Liver (tissue), 3 donors: ENCODE results near the gene IFIT5.

Experiments used
- ATF3 ChIP-seq: IDR thresholded peaks from 2 replicates; pipeline ENCODE4 v1.6.1; 2016; ENCODE audit warnings: antibody characterized with exemption
- FOXA1 ChIP-seq: IDR thresholded peaks from 2 replicates; pipeline ENCODE4 v1.6.1; 2016; ENCODE audit warnings: antibody characterized with exemption
- GABPA ChIP-seq, 2 donors: IDR thresholded peaks in 1 of 2; conservative IDR thresholded peaks in 1 of 2; 2 replicates each; pipeline ENCODE4 v1.6.1; 2016; ENCODE audit warnings: antibody characterized with exemption in 2 of 2, mild to moderate bottlenecking in 1 of 2, moderate library complexity in 1 of 2
- JUND ChIP-seq, 2 donors: IDR thresholded peaks; 2 replicates each; pipeline ENCODE4 v1.6.1; 2016; ENCODE audit warnings: antibody characterized with exemption in 2 of 2
- NR2F2 ChIP-seq: IDR thresholded peaks from 2 replicates; pipeline ENCODE4 v1.6.1; 2016; ENCODE audit warnings: antibody characterized with exemption
- RAD21 ChIP-seq, 2 donors: IDR thresholded peaks; 2 replicates each; pipeline ENCODE4 v1.6.1; 2016; ENCODE audit warnings: antibody characterized with exemption in 2 of 2, mild to moderate bottlenecking in 2 of 2
- REST ChIP-seq: IDR thresholded peaks from 2 replicates; pipeline ENCODE4 v1.6.1; 2016; ENCODE audit warnings: antibody characterized with exemption, mild to moderate bottlenecking
- SP1 ChIP-seq: IDR thresholded peaks from 2 replicates; pipeline ENCODE4 v1.6.1; 2018; ENCODE audit warnings: antibody characterized with exemption, mild to moderate bottlenecking
- TAF1 ChIP-seq: conservative IDR thresholded peaks from 2 replicates; pipeline ENCODE4 v1.6.1; 2016; ENCODE audit warnings: antibody characterized with exemption, mild to moderate bottlenecking
- YY1 ChIP-seq: IDR thresholded peaks from 2 replicates; pipeline ENCODE4 v1.6.1; 2016; ENCODE audit warnings: antibody characterized with exemption, mild to moderate bottlenecking
- ZBTB33 ChIP-seq: IDR thresholded peaks from 2 replicates; pipeline ENCODE4 v1.6.1; 2016; ENCODE audit warnings: antibody characterized with exemption
- TF ChIP-seq, protein P1 (sequence below): fragments of 150-350 bp; IDR thresholded peaks from 2 replicates; pipeline ENCODE4 v1.5.1; 2017; ENCODE audit warnings: improper control_type of control experiment, low read depth, low read length; ENCODE audit not compliant: missing input control
- TF ChIP-seq, protein P2 (sequence below): IDR thresholded peaks from 2 replicates; pipeline ENCODE4 v1.6.1; 2016; ENCODE audit warnings: antibody characterized with exemption
- donor health status: healthy.
- donor health status: healthy.

GRCh38 chr10:89371987-89372386 lies 42.4 kb upstream of the IFIT5 start:
- TF ChIP-seq, protein P1, sequence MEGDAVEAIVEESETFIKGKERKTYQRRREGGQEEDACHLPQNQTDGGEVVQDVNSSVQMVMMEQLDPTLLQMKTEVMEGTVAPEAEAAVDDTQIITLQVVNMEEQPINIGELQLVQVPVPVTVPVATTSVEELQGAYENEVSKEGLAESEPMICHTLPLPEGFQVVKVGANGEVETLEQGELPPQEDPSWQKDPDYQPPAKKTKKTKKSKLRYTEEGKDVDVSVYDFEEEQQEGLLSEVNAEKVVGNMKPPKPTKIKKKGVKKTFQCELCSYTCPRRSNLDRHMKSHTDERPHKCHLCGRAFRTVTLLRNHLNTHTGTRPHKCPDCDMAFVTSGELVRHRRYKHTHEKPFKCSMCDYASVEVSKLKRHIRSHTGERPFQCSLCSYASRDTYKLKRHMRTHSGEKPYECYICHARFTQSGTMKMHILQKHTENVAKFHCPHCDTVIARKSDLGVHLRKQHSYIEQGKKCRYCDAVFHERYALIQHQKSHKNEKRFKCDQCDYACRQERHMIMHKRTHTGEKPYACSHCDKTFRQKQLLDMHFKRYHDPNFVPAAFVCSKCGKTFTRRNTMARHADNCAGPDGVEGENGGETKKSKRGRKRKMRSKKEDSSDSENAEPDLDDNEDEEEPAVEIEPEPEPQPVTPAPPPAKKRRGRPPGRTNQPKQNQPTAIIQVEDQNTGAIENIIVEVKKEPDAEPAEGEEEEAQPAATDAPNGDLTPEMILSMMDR = no peak
- TF ChIP-seq REST (no peak), YY1 (no peak), RAD21 (IDR thresholded peaks at IDR 0.05) (no peak), SP1 (no peak), FOXA1 (no peak), JUND (IDR thresholded peaks at IDR 0.05) (no peak), NR2F2 (no peak), GABPA (IDR thresholded peaks at IDR 0.05 in 1 of 2, conservative IDR thresholded peaks at IDR 0.05 in 1 of 2) (no peak), TAF1 (no peak), ATF3 (no peak), ZBTB33 (no peak)
- TF ChIP-seq, protein P2, sequence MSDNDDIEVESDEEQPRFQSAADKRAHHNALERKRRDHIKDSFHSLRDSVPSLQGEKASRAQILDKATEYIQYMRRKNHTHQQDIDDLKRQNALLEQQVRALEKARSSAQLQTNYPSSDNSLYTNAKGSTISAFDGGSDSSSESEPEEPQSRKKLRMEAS = no peak
